HepG2 (cell line): ENCODE data around the gene ARPP21. TPM values are rescaled to one million over a fixed set of nuclear protein-coding genes. Genes with fewer than 3 reads are reported as not detected.

Experiments used
- ATAC-seq: fragments of 200-7000 bp; cut with Tn5 transposase; 3 replicates; pipeline ENCODE4 v1.9.1; 2020; ENCODE audit warnings: mild to moderate bottlenecking, moderate library complexity
- BruUV-seq: library from RNA; stranded (reverse); fragments of 400-500 nt; replicated peaks from 2 replicates; lab custom pipeline; 2021; lab: Mats Ljungman, UMichigan
- CTCF ChIA-PET: fragments of 300-600 bp; formaldehyde crosslinking; extraction: SDS; loops from one replicate; lab custom pipeline; 2021; ENCODE audit warnings: low total read pairs, inconsistent platforms, low intra/inter-chr PET ratio; lab: Yijun Ruan, JAX
- POLR2A ChIA-PET: fragments of 350-600 bp; sonication (Branson Sonifier 250); formaldehyde crosslinking; loops from one replicate; lab custom pipeline; 2020; ENCODE audit warnings: antibody characterized with exemption, inconsistent platforms; lab: Yijun Ruan, JAX
- DNase-seq: peaks from one replicate; pipeline ENCODE4 v3.0.0-alpha.2; 2015; ENCODE audit warnings: low spot score
- FAIRE-seq: peaks from 3 replicates; lab custom pipeline; 2011; peaks lifted over from hg19 to GRCh38; lab: Jason Lieb, UNC
- H2AFZ ChIP-seq: one replicate; pipeline ENCODE4 v1.6.1; 2011; ENCODE audit warnings: low read length, inconsistent platforms
- H3K27ac ChIP-seq: fragments of 300-600 bp; 3 replicates; pipeline ENCODE4 v1.8.0; 2011; ENCODE audit warnings: mixed run types, mild to moderate bottlenecking, mixed read lengths, low read length, inconsistent platforms; ENCODE audit not compliant: insufficient read depth; ENCODE audit errors: extremely low read length
- H3K27me3 ChIP-seq, 2 experiments: fragments of 200-600 bp in 1 of 2; 2 replicates in 1 of 2; 3 replicates in 1 of 2; pipeline versions ENCODE4 v1.6.0 to v1.8.0; 2011; ENCODE audit warnings: low read length in 2 of 2, mild to moderate bottlenecking in 2 of 2, moderate library complexity in 2 of 2, inconsistent platforms in 1 of 2; ENCODE audit not compliant: insufficient read depth in 2 of 2, control insufficient read depth in 1 of 2
- H3K36me3 ChIP-seq, 2 experiments: fragments of 200-600 bp in 1 of 2; replicated peaks in 1 of 2; 2 replicates in 1 of 2; 3 replicates in 1 of 2; pipeline versions ENCODE4 v1.5.1 to v1.8.0; 2011; ENCODE audit warnings: low read length in 2 of 2, inconsistent platforms in 1 of 2; ENCODE audit not compliant: insufficient read depth in 2 of 2, control insufficient read depth in 1 of 2
- H3K4me1 ChIP-seq: 2 replicates; pipeline ENCODE4 v1.5.1; 2012; ENCODE audit warnings: low read length, inconsistent platforms; ENCODE audit not compliant: insufficient read depth
- H3K4me2 ChIP-seq: 2 replicates; pipeline ENCODE4 v1.6.0; 2011; ENCODE audit warnings: low read depth, low read length, inconsistent platforms
- H3K4me3 ChIP-seq, 3 experiments: fragments of 200-600 bp in 1 of 3; sonication (generic), shearing (Covaris generic) in 1 of 3; replicated peaks in 1 of 3; 2 replicates each; pipeline ENCODE4 v1.5.1; 2011 to 2016; ENCODE audit warnings: low read length in 3 of 3, inconsistent platforms in 2 of 3, low read depth in 2 of 3, mild to moderate bottlenecking in 2 of 3, control low read depth in 1 of 3, mixed read lengths in 1 of 3; ENCODE audit not compliant: insufficient read depth in 1 of 3
- H3K79me2 ChIP-seq: one replicate; pipeline ENCODE4 v1.6.1; 2011; ENCODE audit warnings: low read length, inconsistent platforms; ENCODE audit not compliant: insufficient read depth
- H3K9ac ChIP-seq: 2 replicates; pipeline ENCODE4 v1.6.0; 2011; ENCODE audit warnings: mild to moderate bottlenecking, low read depth, low read length, inconsistent platforms; ENCODE audit not compliant: insufficient read depth
- H3K9me3 ChIP-seq: 2 replicates; pipeline ENCODE4 v1.5.1; 2012; ENCODE audit warnings: mild to moderate bottlenecking, low read length
- H4K20me1 ChIP-seq: 2 replicates; pipeline ENCODE4 v1.6.0; 2011; ENCODE audit warnings: inconsistent platforms, mild to moderate bottlenecking, low read length, moderate library complexity; ENCODE audit not compliant: insufficient read depth
- BHLHE40 ChIP-seq: IDR thresholded peaks from 2 replicates; pipeline ENCODE4 v1.6.1; 2011; ENCODE audit warnings: low read length, improper control_type of control experiment
- DNMT1 ChIP-seq: sonication (generic); formaldehyde crosslinking; IDR thresholded peaks from 2 replicates; pipeline ENCODE4 v1.5.1; 2020; ENCODE audit warnings: mild to moderate bottlenecking, missing genetic modification reagents
- KAT2B ChIP-seq: fragments of 150-350 bp; IDR thresholded peaks from 2 replicates; pipeline ENCODE4 v1.6.1; 2014; ENCODE audit warnings: low read depth, low read length, borderline replicate concordance
- KLF15 ChIP-seq: sonication (generic); formaldehyde crosslinking; IDR thresholded peaks from 2 replicates; pipeline ENCODE4 v1.8.1; 2023; ENCODE audit warnings: borderline replicate concordance, mild to moderate bottlenecking, inconsistent platforms, missing genetic modification reagents, mixed read lengths
- MTF1 ChIP-seq: sonication (generic); formaldehyde crosslinking; IDR thresholded peaks from 2 replicates; pipeline ENCODE4 v1.5.0; 2020; ENCODE audit warnings: missing genetic modification reagents
- MYNN ChIP-seq: sonication (generic); formaldehyde crosslinking; IDR thresholded peaks from 2 replicates; pipeline ENCODE4 v1.4.0; 2020; ENCODE audit warnings: mild to moderate bottlenecking, low read depth, missing genetic modification reagents
- PRMT3 ChIP-seq: sonication (generic); formaldehyde crosslinking; IDR thresholded peaks from 2 replicates; pipeline ENCODE4 v1.8.1; 2022; ENCODE audit warnings: low read depth, mild to moderate bottlenecking, moderate library complexity, missing genetic modification reagents, borderline replicate concordance
- REPIN1 ChIP-seq: sonication (generic); formaldehyde crosslinking; IDR thresholded peaks from 2 replicates; pipeline ENCODE4 v1.8.0; 2022; ENCODE audit warnings: missing genetic modification reagents, low read depth, mild to moderate bottlenecking, borderline replicate concordance
- RORA ChIP-seq: sonication (generic); formaldehyde crosslinking; IDR thresholded peaks from 2 replicates; pipeline ENCODE4 v1.5.0; 2020; ENCODE audit warnings: mild to moderate bottlenecking, missing genetic modification reagents, moderate library complexity
- SRSF9 ChIP-seq: fragments of 200-400 bp; formaldehyde crosslinking; IDR thresholded peaks from 2 replicates; pipeline ENCODE4 v1.6.1; 2018; ENCODE audit warnings: borderline replicate concordance, mild to moderate bottlenecking, low read depth, low read length; ENCODE audit not compliant: insufficient read depth, poor library complexity, severe bottlenecking
- TBX2 ChIP-seq: sonication (generic); formaldehyde crosslinking; IDR thresholded peaks from 2 replicates; pipeline ENCODE4 v1.5.0; 2020; ENCODE audit warnings: missing genetic modification reagents, mild to moderate bottlenecking, borderline replicate concordance
- ZNF124 ChIP-seq: sonication (generic); formaldehyde crosslinking; IDR thresholded peaks from 2 replicates; pipeline ENCODE4 v1.4.0; 2020; ENCODE audit warnings: missing genetic modification reagents
- ZNF24 ChIP-seq: fragments of 450-650 bp; IDR thresholded peaks from 2 replicates; pipeline ENCODE4 v1.6.1; 2017; ENCODE audit warnings: antibody characterized with exemption, mild to moderate bottlenecking
- ZNF326 ChIP-seq: sonication (generic); formaldehyde crosslinking; IDR thresholded peaks from 2 replicates; pipeline ENCODE4 v1.4.0; 2020; ENCODE audit warnings: missing genetic modification reagents, borderline replicate concordance
- ZNF367 ChIP-seq: sonication (generic); formaldehyde crosslinking; IDR thresholded peaks from 2 replicates; pipeline ENCODE4 v1.4.0; 2020; ENCODE audit warnings: missing genetic modification reagents, borderline replicate concordance
- WGBS: methylation state at CpG from one replicate; pipeline ENCODE4 v1.1.6; 2017; ENCODE audit warnings: low lambda C conversion rate; 5-methylcytosine and 5-hydroxymethylcytosine counted together
- in situ Hi-C: cut with HindIII; loops from 2 replicates; pipeline ENCODE4 v1.10.0; 2017; ENCODE audit warnings: low pct_unique_long_range_greater_than_20kb; ENCODE audit not compliant: extremely low pct_ligation_motif_present
- intact Hi-C: fragments of 100-400 bp; cut with micrococcal nuclease; formaldehyde crosslinking; loops from one replicate; pipeline ENCODE4 v1.10.0; 2022; ENCODE audit not compliant: unreplicated experiment
- polyA plus RNA-seq, 8 experiments: library from polyadenylated mRNA; depleted of rRNA in 3 of 8; stranded (reverse) in 7 of 8; unstranded in 1 of 8; fragments of >200 nt; fragmentation: Illumina TruSeq in 4 of 8; extraction: Trizol in 4 of 8; gene quantifications; 2 replicates each; pipeline versions ENCODE4 v1.2.1 to v1.2.3, GENCODE V29; 2011 to 2016; ENCODE audit warnings: low read depth in 4 of 8, missing spikeins in 1 of 8, mixed read lengths in 1 of 8; ENCODE audit not compliant: insufficient read depth in 1 of 8
- total RNA-seq, 5 experiments: library from RNA; depleted of rRNA; stranded (reverse); fragments of >200 nt; fragmentation: Illumina TruSeq; extraction: Trizol; gene quantifications; 2 replicates each; pipeline ENCODE4 v1.2.3, GENCODE V29; 2016; ENCODE audit warnings: low read depth in 1 of 5
- TF ChIP-seq, protein P1 (sequence below): sonication (generic); formaldehyde crosslinking; IDR thresholded peaks from 2 replicates; pipeline ENCODE4 v1.5.1; 2020; ENCODE audit warnings: missing genetic modification reagents, mild to moderate bottlenecking, borderline replicate concordance
- TF ChIP-seq, protein P2 (sequence below): sonication (generic); formaldehyde crosslinking; IDR thresholded peaks from 2 replicates; pipeline ENCODE4 v1.4.0; 2020; ENCODE audit warnings: mild to moderate bottlenecking, low read depth, missing genetic modification reagents
- TF ChIP-seq, protein P3 (sequence below): sonication (generic); formaldehyde crosslinking; IDR thresholded peaks from 2 replicates; pipeline ENCODE4 v1.5.0; 2020; ENCODE audit warnings: missing genetic modification reagents

The ARPP21 gene
- total and polyA plus RNA-seq, 2 of the 13 experiments (the other 11 are each of a cell fraction or from before 2014, with no cell fraction given): not detected

DNA sequence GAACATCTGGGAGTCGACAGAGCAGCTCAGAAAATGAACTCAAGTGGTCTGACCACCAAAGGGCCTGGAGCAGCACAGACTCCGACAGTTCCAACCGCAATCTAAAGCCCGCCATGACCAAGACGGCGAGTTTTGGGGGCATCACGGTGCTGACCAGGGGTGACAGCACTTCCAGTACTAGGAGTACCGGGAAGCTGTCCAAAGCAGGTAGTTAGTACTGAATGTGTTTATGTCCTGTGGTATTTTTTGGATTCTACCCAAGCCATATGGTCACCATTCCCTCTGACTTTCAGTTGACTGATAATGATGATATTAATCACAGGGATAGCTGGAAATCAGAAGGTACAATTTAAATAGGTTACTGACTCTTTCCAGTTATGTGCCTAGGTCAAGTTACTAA, 82.3 kb downstream of the ARPP21 start:
- ATAC-seq (no peak), DNase-seq (no peak), FAIRE-seq (no peak)
- Histone ChIP-seq H3K27me3 (no peaks in the 10 kb centered on the region), H3K27ac (no peak overlapping the region), H3K4me3 (no peak overlapping the region), H3K4me1 (no peaks in the 10 kb centered on the region), H2AFZ (no peak overlapping the region), H3K4me2 (no peak overlapping the region), H3K9ac (no peak overlapping the region), H3K79me2 (no peaks in the 10 kb centered on the region), H3K9me3 (no peaks in the 10 kb centered on the region), H3K36me3 (no peaks in the 10 kb centered on the region), H4K20me1 (no peaks in the 10 kb centered on the region)
- ChIA-PET POLR2A (no interaction called here), CTCF (no interaction called here)
- no TSS peak for BruUV-seq
- in situ Hi-C loops: no loop called here
- 38% methylated on average over 7 of the region's 8 CpGs for WGBS
- no peak for TF ChIP-seq ZNF124 (CRISPR knock-in tag)
- TF ChIP-seq ZNF24: no peak
- TF ChIP-seq, protein P1, sequence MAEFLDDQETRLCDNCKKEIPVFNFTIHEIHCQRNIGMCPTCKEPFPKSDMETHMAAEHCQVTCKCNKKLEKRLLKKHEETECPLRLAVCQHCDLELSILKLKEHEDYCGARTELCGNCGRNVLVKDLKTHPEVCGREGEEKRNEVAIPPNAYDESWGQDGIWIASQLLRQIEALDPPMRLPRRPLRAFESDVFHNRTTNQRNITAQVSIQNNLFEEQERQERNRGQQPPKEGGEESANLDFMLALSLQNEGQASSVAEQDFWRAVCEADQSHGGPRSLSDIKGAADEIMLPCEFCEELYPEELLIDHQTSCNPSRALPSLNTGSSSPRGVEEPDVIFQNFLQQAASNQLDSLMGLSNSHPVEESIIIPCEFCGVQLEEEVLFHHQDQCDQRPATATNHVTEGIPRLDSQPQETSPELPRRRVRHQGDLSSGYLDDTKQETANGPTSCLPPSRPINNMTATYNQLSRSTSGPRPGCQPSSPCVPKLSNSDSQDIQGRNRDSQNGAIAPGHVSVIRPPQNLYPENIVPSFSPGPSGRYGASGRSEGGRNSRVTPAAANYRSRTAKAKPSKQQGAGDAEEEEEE (CRISPR knock-in tag): no peak
- no peak for TF ChIP-seq MTF1 (CRISPR knock-in tag)
- intact Hi-C loops: no loop called here

DNA sequence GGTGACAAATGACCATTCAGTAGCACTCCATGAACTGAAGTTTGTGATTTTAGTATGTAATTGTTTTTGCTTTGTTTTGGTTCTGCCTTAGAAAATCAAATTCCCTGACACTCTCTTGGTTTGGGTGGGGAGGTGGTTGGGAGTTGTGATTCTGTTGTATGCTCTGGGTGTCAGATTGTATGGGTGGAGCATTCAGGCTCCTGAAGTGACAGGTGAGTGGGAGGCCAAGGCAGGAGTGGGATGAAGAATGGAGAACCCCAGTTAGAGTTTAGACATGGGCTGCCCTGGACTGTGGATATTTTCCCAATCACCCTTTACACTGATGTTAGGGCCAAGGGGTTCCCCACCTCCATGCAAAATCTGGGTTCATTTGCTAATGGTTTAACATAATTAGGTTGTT, 83.6 kb downstream of the ARPP21 start:
- POLR2A ChIA-PET: no interaction called here

More for the DNA sequence above, 83.6 kb downstream of the ARPP21 start:
- FAIRE-seq (no peak), ATAC-seq (no peak), DNase-seq (no peak)
- in situ Hi-C loops: no loop called here
- Histone ChIP-seq H3K9ac (no peak overlapping the region), H3K36me3 (no peaks in the 10 kb centered on the region), H3K4me1 (no peaks in the 10 kb centered on the region), H3K79me2 (no peaks in the 10 kb centered on the region), H3K9me3 (no peaks in the 10 kb centered on the region), H3K4me3 (no peak overlapping the region), H3K27me3 (no peaks in the 10 kb centered on the region), H4K20me1 (no peaks in the 10 kb centered on the region), H3K27ac (no peak overlapping the region), H2AFZ (no peak overlapping the region), H3K4me2 (no peak overlapping the region)
- TF ChIP-seq ZNF367 (CRISPR knock-in tag): no peak
- TF ChIP-seq KLF15 (CRISPR knock-in tag): no peak
- TF ChIP-seq REPIN1: no peak
- TF ChIP-seq TBX2 (CRISPR knock-in tag): no peak
- no peak for TF ChIP-seq KAT2B
- no peak for TF ChIP-seq RORA (CRISPR knock-in tag)
- no peak for TF ChIP-seq MYNN (CRISPR knock-in tag)
- TF ChIP-seq, protein P2, sequence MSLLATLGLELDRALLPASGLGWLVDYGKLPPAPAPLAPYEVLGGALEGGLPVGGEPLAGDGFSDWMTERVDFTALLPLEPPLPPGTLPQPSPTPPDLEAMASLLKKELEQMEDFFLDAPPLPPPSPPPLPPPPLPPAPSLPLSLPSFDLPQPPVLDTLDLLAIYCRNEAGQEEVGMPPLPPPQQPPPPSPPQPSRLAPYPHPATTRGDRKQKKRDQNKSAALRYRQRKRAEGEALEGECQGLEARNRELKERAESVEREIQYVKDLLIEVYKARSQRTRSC (CRISPR knock-in tag): no peak
- TF ChIP-seq, protein P3, sequence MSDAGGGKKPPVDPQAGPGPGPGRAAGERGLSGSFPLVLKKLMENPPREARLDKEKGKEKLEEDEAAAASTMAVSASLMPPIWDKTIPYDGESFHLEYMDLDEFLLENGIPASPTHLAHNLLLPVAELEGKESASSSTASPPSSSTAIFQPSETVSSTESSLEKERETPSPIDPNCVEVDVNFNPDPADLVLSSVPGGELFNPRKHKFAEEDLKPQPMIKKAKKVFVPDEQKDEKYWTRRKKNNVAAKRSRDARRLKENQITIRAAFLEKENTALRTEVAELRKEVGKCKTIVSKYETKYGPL (CRISPR knock-in tag): no peak
- TF ChIP-seq PRMT3: no peak
- TF ChIP-seq DNMT1 (CRISPR knock-in tag): no peak
- no peak for TF ChIP-seq SRSF9
- TF ChIP-seq ZNF326 (CRISPR knock-in tag): no peak
- no peak for TF ChIP-seq BHLHE40
- CTCF ChIA-PET: no interaction called here
- intact Hi-C loops: no loop called here
- BruUV-seq: no TSS peak
